ENCODE results near the gene HPCAL1. TPM values are rescaled to one million over a fixed set of nuclear protein-coding genes. Genes with fewer than 3 reads are reported as not detected.

HPCAL1 gene
- total and polyA plus RNA-seq, 2 donors (not counting 3 experiments of a cell fraction or from before 2014, with no cell fraction given): 56.5 to 77.4 TPM

- Histone ChIP-seq H3K9me1 (replicated peaks; ENCODE audit: control insufficient read depth, extremely low read depth, insufficient read depth, low read length) (no peaks in the 10 kb centered on the region), H3K4me3 (replicated peaks in 1 of 3; ENCODE audit: insufficient read depth in 1 of 3, low read depth in 1 of 3, low read length in 3 of 3) (no peak overlapping the region), H3K79me2 (ENCODE audit: control insufficient read depth, insufficient read depth, low read length) (no peaks in the 10 kb centered on the region), H3K4me1 (ENCODE audit: control insufficient read depth, extremely low read depth, insufficient read depth, low read length) (peaks cover 3% of the 10 kb centered on the region), H4K20me1 (replicated peaks; ENCODE audit: control insufficient read depth, extremely low read depth, insufficient read depth, low read length) (no peaks in the 10 kb centered on the region), H3K27me3 (ENCODE audit: control insufficient read depth in 2 of 2, insufficient read depth in 2 of 2, low read length in 2 of 2) (peaks cover 0 to 2% of the 10 kb centered on the region in 2 experiments), H3K9ac (replicated peaks; ENCODE audit: extremely low read depth, insufficient read depth, low read length) (no peak overlapping the region), H3K9me3 (replicated peaks; ENCODE audit: control insufficient read depth, insufficient read depth, low read length) (no peaks in the 10 kb centered on the region), H3K4me2 (ENCODE audit: insufficient read depth, low read length) (no peak overlapping the region), H3K36me3 (ENCODE audit: control insufficient read depth in 2 of 2, extremely low read depth in 1 of 2, insufficient read depth in 2 of 2, low read length in 2 of 2) (no peaks in the 10 kb centered on the region), H3K27ac (ENCODE audit: insufficient read depth, low read depth, low read length) (no peak overlapping the region), H2AFZ (ENCODE audit: low read depth, low read length) (no peak overlapping the region)
- BruUV-seq (replicated peaks): no TSS peak
- dilution Hi-C loops (cut with MboI; ENCODE audit: extremely low pct_ligation_motif_present, low sequenced_read_pairs) (no loop called here), intact Hi-C loops (cut with micrococcal nuclease) (no loop called here)
- TF ChIP-seq MAX (IDR thresholded peaks at IDR 0.05; ENCODE audit: insufficient read depth, insufficient read length): no peak
- TF ChIP-seq CTCF (IDR thresholded peaks at IDR 0.05; ENCODE audit: extremely low read depth in 1 of 2, insufficient read depth in 1 of 2, low read depth in 1 of 2, low read length in 2 of 2): no peak
- TF ChIP-seq GATA2 (IDR thresholded peaks at IDR 0.05; ENCODE audit: insufficient read depth, insufficient read length, low read depth, low read length): no peak
- TF ChIP-seq MYC (IDR thresholded peaks at IDR 0.05; ENCODE audit: low read depth, low read length): no peak
- no peak for TF ChIP-seq JUN (IDR thresholded peaks at IDR 0.05; ENCODE audit: borderline replicate concordance, insufficient read depth, insufficient read length, low read depth)
- no peak for TF ChIP-seq POLR2AphosphoS5 (IDR thresholded peaks at IDR 0.05; ENCODE audit: insufficient read depth, low read depth, low read length)
- no peak for TF ChIP-seq FOS (IDR thresholded peaks at IDR 0.05; ENCODE audit: borderline replicate concordance, insufficient read depth, low read length)
- no peak for TF ChIP-seq EZH2 (IDR thresholded peaks at IDR 0.05; ENCODE audit: borderline replicate concordance, low read depth, low read length, severe bottlenecking)
- no peak for TF ChIP-seq POLR2A (IDR thresholded peaks at IDR 0.05; ENCODE audit: low read depth, low read length)
- CTCF ChIA-PET: interaction anchor here (1.1 to 3.0 kb wide), 3 partner anchors 142 to 168 kb away, joined by 4 to 14 read pairs (median 11); no protein-coding TSS in a partner anchor
- DNase-seq (ENCODE audit: low read depth, low spot score): no peak
- POLR2A ChIA-PET: no interaction called here
- no peak for FAIRE-seq
Observed at GRCh38 chr2:10267036-10267435, 35.7 kb upstream of the HPCAL1 start.

Data from endothelial cell of umbilical vein (primary cell).